ENCODE data around the gene FRMD4B. TPM values are rescaled to one million over a fixed set of nuclear protein-coding genes. Genes with fewer than 3 reads are reported as not detected.

FRMD4B gene
- total and polyA plus RNA-seq, 5 donors, result 8.8 to 42.1 (median 29.4) TPM

DNA sequence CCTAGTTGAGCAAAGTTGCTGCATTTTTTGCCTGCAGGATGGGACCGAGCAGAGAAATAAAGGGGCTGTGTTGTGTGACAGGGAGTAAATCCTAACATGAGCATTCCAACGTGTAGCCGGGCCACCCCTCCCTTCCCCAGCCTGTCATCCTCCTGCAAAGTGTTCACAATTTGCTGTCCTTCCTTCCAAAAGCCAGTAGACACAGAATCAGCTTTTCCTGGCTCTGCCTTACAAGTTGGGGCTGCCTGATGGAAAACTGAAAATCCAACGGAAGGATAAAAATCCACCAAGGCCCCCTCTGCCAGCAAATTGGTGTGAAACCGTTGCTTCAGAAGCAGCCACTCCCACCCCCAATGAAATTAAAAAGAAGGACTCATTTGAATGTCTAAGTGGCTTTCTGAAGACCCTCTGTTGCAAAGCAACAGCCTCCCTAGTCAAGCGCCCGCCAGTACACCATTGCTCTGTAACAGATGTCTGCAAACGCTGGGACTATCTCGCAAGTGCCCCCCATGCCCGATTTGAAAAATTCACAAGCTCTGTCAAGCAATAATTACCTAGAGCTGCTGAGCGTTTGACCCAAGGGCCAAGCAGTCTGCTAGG lies 665 bp downstream of the FRMD4B start:
- H3K27me3 ChIP-seq (ENCODE audit: control insufficient read depth, insufficient read depth), result no peaks in the 10 kb centered on the region
- DNase-seq, result no peak
- H3K4me1 ChIP-seq (ENCODE audit: control insufficient read depth, insufficient read depth, low read length), result no peaks in the 10 kb centered on the region
- H3K27ac ChIP-seq (ENCODE audit: low read length), result peak overlapping the region; percentile 2
- WGBS, result 11% methylated on average over 11 of the region's 11 CpGs
- intact Hi-C loops (cut with DNase I), result no loop called here
- peak; percentile 22 to 42 for ATAC-seq
- H3K9me3 ChIP-seq (ENCODE audit: control insufficient read depth, low read length), result no peaks in the 10 kb centered on the region
- peak overlapping the region; percentile 23 for H3K4me3 ChIP-seq (ENCODE audit: low read length)

DNA sequence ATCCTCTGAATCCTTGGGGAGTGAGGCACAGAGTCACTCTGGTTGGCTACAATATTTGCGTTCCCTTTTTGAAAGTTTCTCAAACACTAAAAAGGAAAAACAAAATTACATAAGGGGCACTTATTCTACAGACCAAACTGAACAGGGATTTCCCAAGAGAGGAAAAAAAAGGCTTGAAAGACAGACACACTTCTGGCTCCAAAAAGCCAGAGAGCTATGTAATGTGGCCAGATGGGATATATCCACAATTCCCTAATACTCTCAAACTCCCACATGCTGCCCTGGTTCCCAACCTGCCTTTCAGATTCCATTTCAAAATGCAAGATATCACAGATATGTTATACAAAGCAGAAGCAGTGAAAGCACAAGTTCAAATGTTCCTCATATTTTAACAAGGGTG lies 1.6 kb downstream of the FRMD4B start:
- DNase-seq (no peak), ATAC-seq (no peak)
- Histone ChIP-seq H3K9me3 (ENCODE audit: control insufficient read depth, low read length) (no peaks in the 10 kb centered on the region), H3K27me3 (ENCODE audit: control insufficient read depth, insufficient read depth) (no peaks in the 10 kb centered on the region), H3K27ac (ENCODE audit: low read length) (no peak overlapping the region), H3K4me3 (ENCODE audit: low read length) (peak overlapping the region; percentile 8), H3K4me1 (ENCODE audit: control insufficient read depth, insufficient read depth, low read length) (no peaks in the 10 kb centered on the region)
- WGBS, result 55% methylated on average over 1 of the region's 1 CpG
- intact Hi-C loops (cut with DNase I), result no loop called here

DNA sequence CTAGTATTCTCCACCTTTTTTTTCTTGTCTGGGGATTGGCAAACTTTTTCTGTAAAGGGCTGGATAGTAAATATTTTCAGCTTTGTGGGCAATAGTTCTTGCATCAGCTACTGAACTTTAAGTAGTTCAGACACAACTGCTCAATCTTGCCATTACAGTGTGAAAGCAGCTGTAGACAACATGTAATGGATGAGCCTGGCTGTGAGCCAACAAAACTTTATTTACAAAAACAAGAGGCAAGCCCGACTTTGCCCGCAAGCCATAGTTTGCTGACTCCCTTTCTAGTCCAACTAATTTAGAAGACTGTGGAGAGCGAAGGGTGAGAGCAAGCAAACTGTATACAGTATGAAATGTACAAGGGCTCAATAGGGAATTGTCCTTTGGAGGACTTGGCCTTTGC lies 6.2 kb downstream of the FRMD4B start:
- no peaks in the 10 kb centered on the region for H3K9me3 ChIP-seq (ENCODE audit: control insufficient read depth, low read length)
- H3K4me1 ChIP-seq (ENCODE audit: control insufficient read depth, insufficient read depth, low read length), result peaks cover 3% of the 10 kb centered on the region
- no peaks in the 10 kb centered on the region for H3K27me3 ChIP-seq (ENCODE audit: control insufficient read depth, insufficient read depth)
- intact Hi-C loops (cut with DNase I), result no loop called here
- no peak overlapping the region for H3K4me3 ChIP-seq (ENCODE audit: low read length)
- 78% methylated on average over 3 of the region's 3 CpGs for WGBS
- ATAC-seq (no peak), DNase-seq (no peak)
- H3K27ac ChIP-seq (ENCODE audit: low read length), result no peak overlapping the region

DNA sequence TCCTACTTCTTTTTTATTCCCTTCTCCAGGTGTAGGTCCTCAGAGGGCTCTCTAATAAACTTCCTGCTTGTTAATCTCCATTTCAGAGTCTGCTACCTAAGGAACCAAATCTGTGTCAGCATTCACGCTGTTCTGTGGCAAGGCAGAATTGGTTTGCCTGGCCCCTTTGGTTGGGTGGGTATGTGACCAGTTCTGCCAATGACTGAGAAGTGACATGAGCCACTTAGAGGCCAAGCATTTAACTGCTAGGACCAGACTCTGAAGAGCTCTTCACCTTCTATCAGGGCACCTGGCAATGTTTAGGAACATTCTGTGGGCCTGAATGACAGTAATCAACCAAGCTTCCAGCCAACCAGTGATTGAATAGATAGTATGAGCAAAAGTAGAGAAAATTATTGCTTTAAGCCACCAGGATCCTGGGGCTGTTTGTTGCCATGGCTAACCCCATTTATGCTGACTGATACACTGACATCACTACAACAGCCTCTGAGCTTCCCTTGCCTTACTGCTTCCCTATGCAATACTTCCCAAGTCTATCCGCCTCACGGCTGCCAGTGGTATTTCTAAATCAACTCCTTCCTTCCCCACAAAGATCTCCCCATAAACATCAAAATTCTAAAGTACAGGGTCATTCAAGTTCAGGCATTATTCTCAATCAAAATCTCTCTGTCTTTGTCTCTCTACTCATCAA lies 7.6 kb downstream of the FRMD4B start:
- no peak overlapping the region for H3K27ac ChIP-seq (ENCODE audit: low read length)
- no peak for DNase-seq
- intact Hi-C loops (cut with DNase I), result no loop called here
- no peak overlapping the region for H3K4me3 ChIP-seq (ENCODE audit: low read length)
- H3K27me3 ChIP-seq (ENCODE audit: control insufficient read depth, insufficient read depth), result no peaks in the 10 kb centered on the region
- peak in 1 of 2 donors; percentile 49 for ATAC-seq
- no peaks in the 10 kb centered on the region for H3K9me3 ChIP-seq (ENCODE audit: control insufficient read depth, low read length)
- H3K4me1 ChIP-seq (ENCODE audit: control insufficient read depth, insufficient read depth, low read length), result peaks cover 3% of the 10 kb centered on the region
- WGBS, result 86% methylated on average over 3 of the region's 3 CpGs

DNA sequence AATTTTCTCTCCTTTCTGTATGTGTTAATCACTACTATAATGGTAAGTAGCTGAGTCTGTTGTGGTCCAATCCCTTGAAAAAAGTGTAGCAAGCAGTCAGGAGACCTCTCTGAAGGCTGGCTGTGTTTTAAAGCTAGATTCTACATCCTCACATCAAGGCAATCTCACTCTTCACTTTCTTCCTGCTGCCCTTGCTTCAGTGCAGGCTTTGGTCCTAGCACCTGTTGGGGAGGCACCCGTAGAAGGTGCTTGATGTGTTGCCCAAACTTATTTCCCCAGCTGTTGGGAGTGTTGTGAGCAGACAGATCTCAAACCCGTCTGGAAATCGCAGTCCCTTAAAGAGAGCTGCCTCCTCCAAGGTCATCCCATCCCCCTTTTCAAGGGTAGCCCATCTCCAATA lies 8.6 kb downstream of the FRMD4B start:
- ATAC-seq (no peak), DNase-seq (no peak)
- H3K27ac ChIP-seq (ENCODE audit: low read length), result no peak overlapping the region
- WGBS, result 89% methylated on average over 3 of the region's 3 CpGs
- no peak overlapping the region for H3K4me3 ChIP-seq (ENCODE audit: low read length)
- H3K4me1 ChIP-seq (ENCODE audit: control insufficient read depth, insufficient read depth, low read length), result peaks cover 3% of the 10 kb centered on the region
- intact Hi-C loops (cut with DNase I), result no loop called here
- H3K27me3 ChIP-seq (ENCODE audit: control insufficient read depth, insufficient read depth), result no peaks in the 10 kb centered on the region
- no peaks in the 10 kb centered on the region for H3K9me3 ChIP-seq (ENCODE audit: control insufficient read depth, low read length)

DNA sequence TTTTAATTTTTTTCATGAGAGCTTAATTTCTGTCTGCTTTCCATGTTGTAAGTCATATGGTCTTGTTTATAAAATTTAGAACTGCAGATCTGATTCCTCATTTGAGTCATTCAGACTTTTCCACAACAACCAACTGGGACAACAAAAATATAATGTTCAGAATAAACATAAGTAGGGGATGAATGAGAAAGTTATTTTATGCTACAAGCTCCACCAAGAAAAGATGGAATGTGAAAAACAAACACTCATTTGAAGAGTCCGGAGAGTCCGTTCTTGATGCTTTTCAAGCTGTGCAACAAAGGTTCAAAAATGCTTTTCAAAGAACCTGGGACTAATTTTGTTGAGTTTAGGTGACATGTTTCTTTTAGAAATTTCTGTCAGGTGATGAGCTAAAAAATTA lies 9.2 kb downstream of the FRMD4B start:
- intact Hi-C loops (cut with DNase I), result no loop called here
- DNase-seq, result no peak
- WGBS, result 93% methylated on average over 2 of the region's 2 CpGs
- peaks cover 5% of the 10 kb centered on the region for H3K4me1 ChIP-seq (ENCODE audit: control insufficient read depth, insufficient read depth, low read length)
- H3K27ac ChIP-seq (ENCODE audit: low read length), result no peak overlapping the region
- ATAC-seq, result no peak
- no peaks in the 10 kb centered on the region for H3K9me3 ChIP-seq (ENCODE audit: control insufficient read depth, low read length)
- no peak overlapping the region for H3K4me3 ChIP-seq (ENCODE audit: low read length)
- no peaks in the 10 kb centered on the region for H3K27me3 ChIP-seq (ENCODE audit: control insufficient read depth, insufficient read depth)

DNA sequence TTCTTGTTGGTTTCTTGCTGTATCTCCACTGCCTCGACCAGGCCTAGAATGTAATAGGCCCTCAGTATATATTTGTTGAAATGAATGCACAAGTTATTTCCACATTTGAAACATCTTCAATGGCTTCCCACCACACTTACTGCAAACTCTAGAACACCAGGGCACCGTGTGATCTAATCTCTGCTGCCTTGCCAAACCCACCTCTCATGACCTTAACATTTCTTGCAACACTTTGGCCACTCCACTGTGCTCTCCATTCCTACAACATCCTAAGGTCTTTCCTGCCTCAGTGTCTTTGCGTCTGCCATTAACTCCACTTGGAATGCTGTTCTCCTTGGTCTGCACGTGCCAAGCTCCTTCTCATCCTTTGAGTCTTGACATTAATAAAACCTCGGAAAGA lies 14.1 kb downstream of the FRMD4B start:
- DNase-seq (no peak), ATAC-seq (no peak)
- Histone ChIP-seq H3K4me1 (ENCODE audit: control insufficient read depth, insufficient read depth, low read length) (peaks cover 12% of the 10 kb centered on the region), H3K27ac (ENCODE audit: low read length) (peak overlapping the region; percentile 52), H3K9me3 (ENCODE audit: control insufficient read depth, low read length) (no peaks in the 10 kb centered on the region), H3K4me3 (ENCODE audit: low read length) (no peak overlapping the region), H3K27me3 (ENCODE audit: control insufficient read depth, insufficient read depth) (no peaks in the 10 kb centered on the region)
- 83% methylated on average over 5 of the region's 5 CpGs for WGBS
- intact Hi-C loops (cut with DNase I), result no loop called here

DNA sequence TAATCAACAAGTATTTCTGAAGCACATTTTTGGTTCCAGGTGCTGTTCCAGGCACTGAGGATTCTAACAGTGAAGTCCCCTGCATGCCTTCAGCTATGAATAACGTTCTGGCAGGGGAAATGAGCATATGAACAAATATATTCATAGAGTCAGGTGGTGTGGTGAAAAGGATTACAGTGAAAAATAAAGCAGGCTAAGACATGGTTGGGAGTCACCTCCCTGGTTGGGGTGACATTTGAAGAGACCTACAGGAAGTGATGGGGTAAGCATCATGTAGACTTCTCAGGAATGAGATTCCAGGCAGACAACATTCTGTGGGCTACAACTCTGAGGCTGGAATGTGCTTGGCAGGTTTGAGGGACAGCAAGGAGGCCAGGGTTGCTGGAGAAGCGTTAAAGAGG lies 15.0 kb downstream of the FRMD4B start:
- Histone ChIP-seq H3K27me3 (ENCODE audit: control insufficient read depth, insufficient read depth) (no peaks in the 10 kb centered on the region), H3K4me3 (ENCODE audit: low read length) (no peak overlapping the region), H3K4me1 (ENCODE audit: control insufficient read depth, insufficient read depth, low read length) (peaks cover 12% of the 10 kb centered on the region), H3K9me3 (ENCODE audit: control insufficient read depth, low read length) (no peaks in the 10 kb centered on the region), H3K27ac (ENCODE audit: low read length) (peak overlapping the region; percentile 57)
- 46% methylated on average over 2 of the region's 2 CpGs for WGBS
- DNase-seq, result no peak
- intact Hi-C loops (cut with DNase I), result no loop called here
- peak in 1 of 2 donors; percentile 41 for ATAC-seq

DNA sequence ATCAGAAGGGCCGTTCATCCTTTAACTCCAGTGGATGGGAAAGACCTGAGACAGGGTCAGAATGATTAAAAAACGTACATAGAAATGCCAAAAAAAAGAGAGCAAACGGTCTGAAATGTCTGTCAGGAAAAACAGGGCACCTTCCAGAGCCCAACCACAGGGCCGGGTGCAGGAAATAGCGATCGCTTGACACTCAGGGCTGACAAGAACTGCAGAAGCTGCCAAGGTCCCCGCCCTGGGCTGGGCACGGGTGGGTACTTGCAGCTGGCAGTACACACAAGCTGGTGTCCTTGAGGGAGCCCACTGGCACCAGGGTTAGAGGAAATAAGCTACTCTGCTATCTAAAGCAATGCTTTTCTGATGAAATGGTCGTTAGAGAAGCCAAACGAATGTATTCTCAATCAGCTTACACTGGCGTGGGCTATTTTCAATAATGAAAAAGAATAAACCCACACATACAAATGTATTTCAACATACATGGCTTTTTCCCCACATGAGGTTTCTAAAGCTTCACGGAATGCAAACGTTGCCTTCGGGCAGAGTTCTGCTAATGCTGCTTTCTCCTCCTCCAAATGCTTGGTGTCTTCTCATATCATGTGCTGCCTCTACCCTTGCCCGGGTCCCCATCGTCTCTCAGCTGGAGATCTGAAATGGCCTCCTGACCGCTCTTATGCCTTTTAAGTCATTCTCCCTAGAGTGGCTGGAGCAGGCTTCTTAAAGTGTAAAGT lies 15.6 kb downstream of the FRMD4B start:
- H3K27ac ChIP-seq (ENCODE audit: low read length), result peak overlapping the region; percentile 57
- peaks cover 12% of the 10 kb centered on the region for H3K4me1 ChIP-seq (ENCODE audit: control insufficient read depth, insufficient read depth, low read length)

DNA sequence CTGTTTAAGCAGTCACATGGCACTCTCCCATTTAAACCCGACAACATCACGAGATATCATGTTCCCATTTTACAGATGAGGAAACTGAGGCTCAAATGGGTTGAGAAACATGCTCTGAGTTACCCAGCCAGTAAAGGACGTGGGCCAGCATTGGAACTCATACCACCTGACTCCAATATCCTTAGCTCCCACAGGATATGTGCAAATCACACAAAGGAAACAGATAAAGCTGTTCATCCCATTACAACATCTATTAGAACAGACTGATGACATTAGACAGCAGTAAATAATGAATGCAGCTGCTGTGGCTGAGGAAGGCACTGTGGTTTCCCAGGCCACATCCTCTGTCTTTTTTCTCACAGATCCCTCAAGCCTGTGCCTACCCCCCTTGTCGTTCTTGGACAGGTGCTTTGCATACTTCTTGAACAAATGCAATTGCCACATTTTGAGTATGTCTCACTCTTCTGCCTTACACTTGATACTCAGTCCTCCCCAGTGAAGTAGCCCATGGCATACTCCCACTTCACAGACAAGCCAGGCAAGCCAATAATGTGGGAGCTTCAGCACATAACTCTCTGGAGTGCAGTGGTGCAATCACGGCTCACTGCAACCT lies 17.7 kb downstream of the FRMD4B start:
- WGBS, result 73% methylated on average over 5 of the region's 5 CpGs
- Histone ChIP-seq H3K27me3 (ENCODE audit: control insufficient read depth, insufficient read depth) (no peaks in the 10 kb centered on the region), H3K27ac (ENCODE audit: low read length) (no peak overlapping the region), H3K9me3 (ENCODE audit: control insufficient read depth, low read length) (no peaks in the 10 kb centered on the region), H3K4me3 (ENCODE audit: low read length) (no peak overlapping the region), H3K4me1 (ENCODE audit: control insufficient read depth, insufficient read depth, low read length) (peaks cover 16% of the 10 kb centered on the region)
- ATAC-seq (no peak), DNase-seq (peak in 1 of 3 donors; percentile 45)
- intact Hi-C loops (cut with DNase I), result no loop called here

More for the DNA sequence above, 15.6 kb downstream of the FRMD4B start:
- Histone ChIP-seq H3K4me3 (ENCODE audit: low read length) (no peak overlapping the region), H3K27me3 (ENCODE audit: control insufficient read depth, insufficient read depth) (no peaks in the 10 kb centered on the region), H3K9me3 (ENCODE audit: control insufficient read depth, low read length) (no peaks in the 10 kb centered on the region)
- DNase-seq, result peak; percentile 86 to 94 (median 93)
- WGBS, result 37% methylated on average over 17 of the region's 17 CpGs
- intact Hi-C loops (cut with DNase I), result no loop called here
- peak; percentile 96 to 97 for ATAC-seq

DNA sequence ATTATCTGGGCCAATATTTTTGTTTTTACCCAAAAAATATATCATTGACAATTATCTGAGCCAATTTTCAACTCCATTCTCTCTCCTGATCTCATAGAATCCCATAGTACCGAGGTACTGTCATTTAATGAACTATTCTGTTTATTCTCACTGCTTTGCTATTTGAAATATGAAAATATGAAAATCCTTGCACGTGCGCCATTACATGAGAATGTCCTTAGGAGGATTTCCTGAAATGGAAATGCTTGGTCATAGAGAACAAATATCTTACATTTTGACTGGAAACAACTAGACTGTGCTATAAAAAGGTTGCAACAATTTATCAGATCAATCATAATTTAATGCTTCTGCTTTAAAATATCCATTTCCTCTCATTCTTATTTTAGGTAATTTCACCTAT lies 18.3 kb downstream of the FRMD4B start:
- intact Hi-C loops (cut with DNase I), result no loop called here
- Histone ChIP-seq H3K4me3 (ENCODE audit: low read length) (no peak overlapping the region), H3K4me1 (ENCODE audit: control insufficient read depth, insufficient read depth, low read length) (peaks cover 16% of the 10 kb centered on the region), H3K9me3 (ENCODE audit: control insufficient read depth, low read length) (no peaks in the 10 kb centered on the region), H3K27me3 (ENCODE audit: control insufficient read depth, insufficient read depth) (no peaks in the 10 kb centered on the region), H3K27ac (ENCODE audit: low read length) (no peak overlapping the region)
- 95% methylated on average over 3 of the region's 3 CpGs for WGBS
- DNase-seq, result no peak
- no peak for ATAC-seq
